GM19328 (cell line): ENCODE data around the gene KCNAB3.

Experiments used
- ATAC-seq: cut with Tn5 transposase; IDR thresholded peaks from one replicate; pipeline ENCODE4 v1.9.1; 2021; ENCODE audit warnings: mild to moderate bottlenecking, moderate library complexity; ENCODE audit not compliant: unreplicated experiment

KCNAB3 gene

DNA sequence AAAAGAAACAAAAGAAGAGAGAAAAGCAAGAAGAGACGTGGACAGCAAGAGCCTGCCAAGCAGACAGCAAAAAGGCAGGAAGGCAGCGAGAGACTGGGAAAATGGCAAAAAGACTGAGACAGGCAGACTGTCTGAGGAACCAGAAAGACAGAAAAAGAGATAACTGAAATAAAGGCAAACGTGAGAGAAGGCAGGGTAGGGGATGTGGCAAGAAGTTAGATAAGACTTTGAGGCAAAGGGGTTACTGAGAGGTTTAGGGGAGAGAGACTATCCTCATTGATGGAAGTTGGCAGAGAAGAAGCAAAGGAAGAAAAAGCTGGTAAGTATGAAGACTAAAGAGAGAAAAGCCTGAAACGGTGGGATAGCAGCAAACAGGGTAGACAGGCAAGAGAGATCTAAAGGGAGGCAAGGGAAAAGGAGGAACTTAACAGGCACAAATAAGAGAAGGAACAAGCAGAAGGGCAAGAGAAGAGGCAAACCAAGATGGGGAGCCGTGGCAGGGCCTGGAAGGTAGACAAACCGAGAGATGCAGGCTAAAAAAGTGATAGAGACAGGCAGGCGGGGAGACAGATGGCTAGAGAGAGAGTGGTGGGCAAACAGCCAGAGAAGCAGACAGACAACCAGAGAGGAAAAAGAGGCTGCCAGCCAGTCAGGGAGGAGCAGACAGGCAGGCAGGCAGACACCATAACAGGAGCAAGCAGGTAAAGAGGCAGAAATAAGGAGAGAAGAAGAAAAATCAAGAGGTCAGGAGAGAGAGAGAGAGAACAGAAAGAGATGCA, 48.2 kb downstream of the KCNAB3 start:
- no peak for ATAC-seq

DNA sequence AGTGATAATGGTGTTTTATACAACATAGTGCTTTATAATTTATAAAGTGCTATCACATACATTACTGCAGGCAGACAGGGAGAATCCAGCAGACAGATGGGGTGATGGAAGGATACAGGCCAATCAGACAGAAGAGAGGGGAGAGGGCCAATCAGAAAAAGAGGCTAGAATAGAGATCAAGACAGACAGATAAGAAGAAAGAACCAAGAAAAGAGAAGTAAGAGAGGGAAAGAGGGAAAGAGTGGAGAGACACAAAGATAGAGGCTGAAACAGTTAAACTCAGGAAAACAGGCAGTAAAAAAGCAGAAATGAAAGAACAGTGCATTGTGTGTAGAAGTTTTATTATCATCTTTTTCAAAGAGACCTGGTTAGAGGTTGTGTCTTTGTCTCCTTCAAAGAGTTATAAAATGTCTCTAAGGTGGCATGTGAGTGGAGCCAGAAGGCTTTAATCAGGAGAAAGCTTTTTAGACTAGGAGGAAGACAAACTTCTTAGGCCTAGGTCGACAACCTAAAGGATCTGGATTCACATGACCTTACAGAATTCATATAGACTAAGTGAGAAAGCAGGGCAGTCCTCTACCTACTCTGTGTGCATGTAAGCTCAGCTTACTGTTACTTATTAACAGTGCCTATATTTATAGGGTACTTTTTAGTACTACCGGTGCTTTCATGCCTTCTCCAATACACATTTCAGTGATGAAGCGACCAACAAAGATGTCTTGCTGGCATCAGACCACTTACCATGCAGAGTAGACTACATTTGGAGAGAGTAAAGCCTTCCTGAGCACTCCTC, 49.4 kb downstream of the KCNAB3 start:
- ATAC-seq, result no peak

DNA sequence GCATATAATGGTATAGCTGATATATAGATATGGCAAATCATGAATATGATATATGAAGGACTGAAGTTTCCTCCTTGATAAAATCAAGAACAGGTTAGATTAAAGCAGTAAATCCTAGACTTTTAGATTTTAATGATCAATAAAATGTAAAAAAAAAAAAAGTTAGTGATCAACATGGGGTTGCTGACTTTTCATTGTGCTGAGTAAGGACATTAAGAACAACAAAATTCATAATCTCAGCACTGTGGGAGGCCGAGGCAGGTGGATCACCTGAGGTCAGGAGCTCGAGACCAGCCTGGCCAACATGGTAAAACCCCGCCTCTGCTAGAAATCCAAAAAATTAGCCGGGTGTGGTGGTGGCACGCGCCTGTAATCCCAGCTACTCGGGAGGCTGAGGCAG, 51.4 kb downstream of the KCNAB3 start:
- ATAC-seq, result no peak

DNA sequence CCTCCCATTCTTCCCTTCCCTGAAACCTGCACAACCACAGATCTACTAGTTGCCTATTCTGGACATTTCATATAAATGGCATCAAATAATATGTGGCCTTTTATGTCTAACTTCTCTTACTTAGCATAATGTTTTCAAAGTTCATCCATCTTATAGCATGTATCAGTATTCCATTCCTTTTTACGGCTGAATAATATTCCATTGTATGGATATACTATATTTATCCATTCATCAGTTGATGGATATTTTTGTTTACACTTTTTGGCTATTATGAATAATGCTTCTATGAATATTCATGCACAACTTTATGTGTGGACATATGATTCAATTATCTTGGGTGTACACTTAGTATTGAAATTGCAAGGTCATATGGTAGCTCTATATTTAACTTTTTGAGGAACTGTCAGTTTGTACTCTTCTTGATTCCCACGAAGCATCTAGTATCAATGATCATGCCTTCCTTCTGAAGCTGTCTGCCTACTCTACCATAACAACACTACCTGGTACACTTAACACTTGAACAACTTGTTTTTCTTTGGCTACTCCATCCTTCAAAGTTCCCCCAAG, 53.8 kb downstream of the KCNAB3 start:
- ATAC-seq, result no peak

DNA sequence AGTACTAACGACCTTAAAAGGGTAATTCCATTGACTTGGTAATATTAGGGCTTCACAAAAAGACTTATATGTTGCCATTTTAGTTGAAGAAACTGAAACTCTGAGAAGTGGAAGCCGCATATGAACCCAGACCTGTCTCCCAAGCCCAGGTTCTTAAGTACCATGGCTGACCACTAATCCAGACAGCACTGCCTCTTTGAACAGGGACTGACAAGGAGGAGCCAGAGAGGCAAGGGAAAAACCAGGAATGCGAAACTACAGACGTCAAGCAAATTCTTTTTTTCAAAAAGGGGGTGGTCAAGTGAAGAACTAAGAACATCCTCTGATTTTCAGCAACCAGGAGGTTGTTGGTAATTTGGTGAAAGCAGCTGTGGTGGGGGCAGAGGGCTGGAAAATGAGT, 56.6 kb downstream of the KCNAB3 start:
- ATAC-seq, result no peak
